Endothelial cell of umbilical vein (primary cell): ENCODE data around the gene RXFP1. TPM values are rescaled to one million over a fixed set of nuclear protein-coding genes. Genes with fewer than 3 reads are reported as not detected.

ENCODE experiments used
- BruUV-seq: library from RNA; stranded (reverse); fragments of 400-500 nt; replicated peaks from 2 replicates; lab custom pipeline; 2021; lab: Mats Ljungman, UMichigan
- CTCF ChIA-PET: fragments of 300-600, 350-600 bp; sonication (Branson Sonifier 250); formaldehyde crosslinking; loops from one replicate; lab custom pipeline; 2021; ENCODE audit warnings: antibody characterized with exemption, inconsistent platforms; lab: Charles Lee
- POLR2A ChIA-PET: fragments of 300-600, 350-600 bp; sonication (Branson Sonifier 250); formaldehyde crosslinking; loops from one replicate; lab custom pipeline; 2021; ENCODE audit warnings: antibody characterized with exemption, inconsistent platforms; lab: Charles Lee
- DNase-seq: peaks from one replicate; pipeline ENCODE4 v3.0.0-alpha.2; 2011; ENCODE audit warnings: low read depth, low spot score
- FAIRE-seq: peaks from 2 replicates; lab custom pipeline; 2011; peaks lifted over from hg19 to GRCh38; lab: Jason Lieb, UNC
- H2AFZ ChIP-seq: 2 replicates; pipeline ENCODE4 v1.6.0; 2012; ENCODE audit warnings: low read depth, low read length, control low read depth, inconsistent platforms
- H3K27ac ChIP-seq: 2 replicates; pipeline ENCODE4 v1.5.1; 2011; ENCODE audit warnings: low read depth, mild to moderate bottlenecking, control low read depth, low read length, moderate library complexity; ENCODE audit not compliant: insufficient read depth
- H3K27me3 ChIP-seq, 2 experiments: 2 replicates each; pipeline versions ENCODE4 v1.6.0 to v1.6.1; 2011; ENCODE audit warnings: low read length in 2 of 2, mixed read lengths in 1 of 2; ENCODE audit not compliant: control insufficient read depth in 2 of 2, insufficient read depth in 2 of 2
- H3K36me3 ChIP-seq, 2 experiments: 2 replicates in 1 of 2; 3 replicates in 1 of 2; pipeline ENCODE4 v1.5.1; 2011; ENCODE audit warnings: low read length in 2 of 2, mild to moderate bottlenecking in 1 of 2, moderate library complexity in 1 of 2; ENCODE audit not compliant: control insufficient read depth in 2 of 2, insufficient read depth in 2 of 2; ENCODE audit errors: extremely low read depth in 1 of 2
- H3K4me1 ChIP-seq: 3 replicates; pipeline ENCODE4 v1.5.1; 2011; ENCODE audit warnings: mild to moderate bottlenecking, low read length; ENCODE audit not compliant: control insufficient read depth, insufficient read depth; ENCODE audit errors: extremely low read depth
- H3K4me2 ChIP-seq: 2 replicates; pipeline ENCODE4 v1.6.1; 2011; ENCODE audit warnings: low read length, control low read depth, mixed read lengths; ENCODE audit not compliant: insufficient read depth
- H3K4me3 ChIP-seq, 3 experiments: fragments of 200-600 bp in 1 of 3; sonication (generic), shearing (Covaris generic) in 1 of 3; replicated peaks in 1 of 3; 2 replicates each; pipeline ENCODE4 v1.5.1; 2011 to 2016; ENCODE audit warnings: control low read depth in 3 of 3, low read length in 3 of 3, mild to moderate bottlenecking in 2 of 3, inconsistent platforms in 1 of 3, low read depth in 1 of 3, moderate library complexity in 1 of 3; ENCODE audit not compliant: insufficient read depth in 1 of 3
- H3K79me2 ChIP-seq: 2 replicates; pipeline ENCODE4 v1.6.0; 2012; ENCODE audit warnings: low read length, inconsistent platforms; ENCODE audit not compliant: control insufficient read depth, insufficient read depth
- H3K9ac ChIP-seq: replicated peaks from 2 replicates; pipeline ENCODE3; 2011; ENCODE audit warnings: low read length, control low read depth; ENCODE audit not compliant: insufficient read depth; ENCODE audit errors: extremely low read depth
- H3K9me1 ChIP-seq: replicated peaks from 3 replicates; pipeline ENCODE4 v1.6.0; 2011; ENCODE audit warnings: mild to moderate bottlenecking, low read length; ENCODE audit not compliant: control insufficient read depth, insufficient read depth; ENCODE audit errors: extremely low read depth
- H3K9me3 ChIP-seq: replicated peaks from 2 replicates; pipeline ENCODE4 v1.5.1; 2012; ENCODE audit warnings: low read length, inconsistent platforms; ENCODE audit not compliant: control insufficient read depth, insufficient read depth
- H4K20me1 ChIP-seq: replicated peaks from 2 replicates; pipeline ENCODE3; 2011; ENCODE audit warnings: mild to moderate bottlenecking, low read length; ENCODE audit not compliant: control insufficient read depth, insufficient read depth; ENCODE audit errors: extremely low read depth
- CTCF ChIP-seq, 2 donors: IDR thresholded peaks; 1 replicate in 1 of 2; 2 replicates in 1 of 2; pipeline ENCODE4 v1.5.1; 2011; ENCODE audit warnings: low read length in 2 of 2, mild to moderate bottlenecking in 2 of 2, moderate library complexity in 2 of 2, control low read depth in 1 of 2, inconsistent platforms in 1 of 2, low read depth in 1 of 2; ENCODE audit not compliant: insufficient read depth in 1 of 2; ENCODE audit errors: extremely low read depth in 1 of 2
- EZH2 ChIP-seq: IDR thresholded peaks from 2 replicates; pipeline ENCODE4 v1.6.1; 2012; ENCODE audit warnings: borderline replicate concordance, low read depth, mild to moderate bottlenecking, moderate library complexity, low read length, inconsistent platforms; ENCODE audit not compliant: severe bottlenecking
- FOS ChIP-seq: IDR thresholded peaks from 2 replicates; pipeline ENCODE4 v1.6.1; 2011; ENCODE audit warnings: mild to moderate bottlenecking, low read length, moderate library complexity, borderline replicate concordance; ENCODE audit not compliant: insufficient read depth
- GATA2 ChIP-seq: IDR thresholded peaks from 2 replicates; pipeline ENCODE4 v1.7.0; 2011; ENCODE audit warnings: low read depth, mild to moderate bottlenecking, moderate library complexity, mixed read lengths, low read length; ENCODE audit not compliant: insufficient read length, insufficient read depth
- JUN ChIP-seq: IDR thresholded peaks from 2 replicates; pipeline ENCODE4 v1.6.1; 2011; ENCODE audit warnings: borderline replicate concordance, low read depth; ENCODE audit not compliant: insufficient read length, insufficient read depth
- MAX ChIP-seq: IDR thresholded peaks from 2 replicates; pipeline ENCODE4 v1.6.1; 2011; ENCODE audit not compliant: insufficient read depth, insufficient read length
- MYC ChIP-seq: IDR thresholded peaks from one replicate; pipeline ENCODE4 v1.6.1; 2011; ENCODE audit warnings: mild to moderate bottlenecking, low read depth, low read length
- POLR2A ChIP-seq: IDR thresholded peaks from 2 replicates; pipeline ENCODE4 v1.6.1; 2012; ENCODE audit warnings: low read depth, mild to moderate bottlenecking, control low read depth, low read length
- POLR2AphosphoS5 ChIP-seq: IDR thresholded peaks from 2 replicates; pipeline ENCODE4 v1.6.1; 2012; ENCODE audit warnings: low read depth, mild to moderate bottlenecking, control low read depth, low read length, moderate library complexity; ENCODE audit not compliant: insufficient read depth
- dilution Hi-C: fragments of 300-500 bp; cut with MboI; formaldehyde crosslinking; loops from one replicate; pipeline ENCODE4 v1.15.0; 2019; ENCODE audit warnings: low sequenced_read_pairs; ENCODE audit not compliant: extremely low pct_ligation_motif_present
- intact Hi-C: fragments of 100-400 bp; cut with micrococcal nuclease; formaldehyde crosslinking; loops from one replicate; pipeline ENCODE4 v1.10.0; 2022
- polyA plus RNA-seq, 4 experiments: library from polyadenylated mRNA; depleted of rRNA in 3 of 4; stranded (reverse) in 3 of 4; unstranded in 1 of 4; fragments of >200 nt; gene quantifications; 2 replicates each; pipeline versions ENCODE4 v1.2.1 to v1.2.3, GENCODE V29; 2011 to 2012; ENCODE audit warnings: missing spikeins in 1 of 4
- total RNA-seq: library from RNA; stranded (reverse); gene quantifications from 2 replicates; pipeline ENCODE4 v1.2.3, GENCODE V29; 2021

Gene RXFP1
- total and polyA plus RNA-seq, 2 donors (not counting 3 experiments of a cell fraction or from before 2014, with no cell fraction given): not detected

GRCh38 chr4:158625544-158625943, 103.9 kb downstream of the RXFP1 start:
- dilution Hi-C loops: no loop called here
- CTCF ChIA-PET: interaction anchor here (1.6 to 5.7 kb wide), 4 partner anchors 131 to 370 kb away, joined by 6 to 74 read pairs (median 32); no protein-coding TSS in a partner anchor
- H2AFZ ChIP-seq: no peak overlapping the region
- H3K9ac ChIP-seq: no peak overlapping the region
- intact Hi-C loops: loop anchor here (1.0 to 10.0 kb wide), 5 partner anchors 129 to 631 kb away; no protein-coding TSS in a partner anchor
- H3K79me2 ChIP-seq: no peaks in the 10 kb centered on the region
- no peak for FAIRE-seq
- H3K4me1 ChIP-seq: no peaks in the 10 kb centered on the region
- no peak for TF ChIP-seq GATA2
- TF ChIP-seq EZH2: no peak
- TF ChIP-seq MAX: no peak
- H3K36me3 ChIP-seq: no peaks in the 10 kb centered on the region
- POLR2A ChIA-PET: no interaction called here
- BruUV-seq: no TSS peak
- no peak overlapping the region for H3K4me3 ChIP-seq
- H3K4me2 ChIP-seq: no peak overlapping the region
- DNase-seq: no peak
- H4K20me1 ChIP-seq: no peaks in the 10 kb centered on the region
- H3K9me1 ChIP-seq: peaks cover 2% of the 10 kb centered on the region
- H3K27ac ChIP-seq: no peak overlapping the region
- no peaks in the 10 kb centered on the region for H3K27me3 ChIP-seq
- no peaks in the 10 kb centered on the region for H3K9me3 ChIP-seq

DNA sequence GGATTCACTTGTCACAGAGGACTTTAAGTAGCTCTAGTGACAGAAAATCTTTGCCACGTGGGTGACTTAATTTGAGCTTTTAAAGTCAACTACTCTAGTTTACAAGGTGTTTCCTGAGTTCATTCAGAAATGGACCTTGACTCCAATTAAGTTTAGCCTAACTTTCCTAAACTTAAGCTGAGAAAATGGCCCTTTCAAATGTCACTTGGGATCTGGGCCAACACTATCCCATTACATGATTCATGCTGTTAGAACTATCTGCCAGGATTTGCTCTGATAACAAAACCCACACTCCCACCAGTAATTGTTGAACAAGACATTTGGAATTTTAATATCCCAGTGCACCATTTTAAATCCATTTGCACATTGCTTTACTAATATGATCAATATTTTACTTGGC, 109.2 kb downstream of the RXFP1 start:
- H4K20me1 ChIP-seq: no peaks in the 10 kb centered on the region
- peak; percentile 50 for FAIRE-seq
- POLR2A ChIA-PET: no interaction called here
- TF ChIP-seq MAX: no peak
- TF ChIP-seq FOS: no peak
- no peak for TF ChIP-seq MYC
- no peak for TF ChIP-seq JUN
- no peak for TF ChIP-seq EZH2
- no peak for TF ChIP-seq GATA2
- TF ChIP-seq CTCF (IDR thresholded peaks at IDR 0.05; ENCODE audit: extremely low read depth in 1 of 2, insufficient read depth in 1 of 2, low read depth in 1 of 2, low read length in 2 of 2): no peak
- no peak for TF ChIP-seq POLR2AphosphoS5
- no peak for TF ChIP-seq POLR2A
- H3K9me1 ChIP-seq: no peaks in the 10 kb centered on the region
- no peak overlapping the region for H3K4me2 ChIP-seq
- no peak overlapping the region for H3K9ac ChIP-seq
- no peaks in the 10 kb centered on the region for H3K9me3 ChIP-seq
- peak; percentile 62 for DNase-seq
- no peak overlapping the region for H2AFZ ChIP-seq
- H3K4me3 ChIP-seq: no peak overlapping the region
- no peak overlapping the region for H3K27ac ChIP-seq
- H3K27me3 ChIP-seq: no peaks in the 10 kb centered on the region
- no TSS peak for BruUV-seq
- CTCF ChIA-PET: interaction anchor here (1.4 to 2.8 kb wide), 2 partner anchors 135 to 375 kb away, joined by 7 to 10 read pairs; no protein-coding TSS in a partner anchor
- no peaks in the 10 kb centered on the region for H3K79me2 ChIP-seq
- H3K36me3 ChIP-seq: no peaks in the 10 kb centered on the region
- intact Hi-C loops: no loop called here
- H3K4me1 ChIP-seq: no peaks in the 10 kb centered on the region
- dilution Hi-C loops: no loop called here
